Natural killer cell (primary cell): ENCODE results near the gene PNKP. TPM values are rescaled to one million over a fixed set of nuclear protein-coding genes. Genes with fewer than 3 reads are reported as not detected.

ENCODE experiments used
- ATAC-seq, 3 donors: fragments of 150-1000 bp in 2 of 3; fragments of 200-7000 bp in 1 of 3; cut with Tn5 transposase; 1 replicate in 1 of 3; 2 replicates in 2 of 3; pipeline ENCODE4 v1.10.0; 2021; ENCODE audit warnings: mild to moderate bottlenecking in 2 of 3, moderate library complexity in 2 of 3
- DNase-seq, 2 donors: peaks; one replicate each; pipeline versions ENCODE4 v3.0.0 to v3.0.0-alpha.2; 2013 to 2021; ENCODE audit warnings: mixed read lengths in 1 of 2
- H3K27ac ChIP-seq: one replicate; pipeline ENCODE4 v1.5.1; 2013; ENCODE audit warnings: mild to moderate bottlenecking, low read length
- H3K27me3 ChIP-seq: one replicate; pipeline ENCODE4 v1.6.1; 2013; ENCODE audit warnings: low read length; ENCODE audit not compliant: control insufficient read depth, insufficient read depth
- H3K36me3 ChIP-seq: one replicate; pipeline ENCODE4 v1.6.1; 2013; ENCODE audit warnings: low read length; ENCODE audit not compliant: control insufficient read depth, insufficient read depth
- H3K4me1 ChIP-seq: one replicate; pipeline ENCODE4 v1.6.1; 2013; ENCODE audit warnings: low read length; ENCODE audit not compliant: control insufficient read depth, insufficient read depth
- H3K4me3 ChIP-seq: one replicate; pipeline ENCODE4 v1.5.1; 2013; ENCODE audit warnings: low read length
- H3K9me3 ChIP-seq: one replicate; pipeline ENCODE4 v1.6.1; 2013; ENCODE audit warnings: low read length; ENCODE audit not compliant: control insufficient read depth, insufficient read depth
- H3K27ac Mint-ChIP-seq, 2 donors: one replicate each; pipeline ENCODE4 v1.8.0; 2022; ENCODE audit warnings: mild to moderate bottlenecking in 2 of 2, mixed read lengths in 2 of 2, moderate library complexity in 1 of 2
- H3K27me3 Mint-ChIP-seq, 2 donors: one replicate each; pipeline ENCODE4 v1.8.0; 2022; ENCODE audit warnings: low read depth in 2 of 2, mixed read lengths in 2 of 2
- H3K36me3 Mint-ChIP-seq: one replicate; pipeline ENCODE4 v1.8.0; 2022; ENCODE audit warnings: mixed read lengths
- H3K4me1 Mint-ChIP-seq, 2 donors: one replicate each; pipeline ENCODE4 v1.8.0; 2022; ENCODE audit warnings: mixed read lengths in 2 of 2
- H3K4me3 Mint-ChIP-seq: one replicate; pipeline ENCODE4 v1.8.0; 2022; ENCODE audit warnings: mild to moderate bottlenecking, moderate library complexity, mixed read lengths
- H3K9me3 Mint-ChIP-seq, 2 donors: one replicate each; pipeline ENCODE4 v1.8.0; 2022; ENCODE audit warnings: mixed read lengths in 2 of 2
- CTCF ChIP-seq: fragments of 200-600 bp; IDR thresholded peaks from one replicate; pipeline ENCODE4 v1.8.0; 2022; ENCODE audit warnings: antibody characterized with exemption
- WGBS: methylation state at CpG from one replicate; pipeline ENCODE4 v1.1.7; 2013; ENCODE audit warnings: missing lambda C conversion rate; ENCODE audit not compliant: insufficient coverage; 5-methylcytosine and 5-hydroxymethylcytosine counted together
- intact Hi-C: fragments of 100-400 bp; cut with micrococcal nuclease; formaldehyde crosslinking; loops from one replicate; pipeline ENCODE4 v1.14.2; 2022
- total RNA-seq, 4 donors: library from RNA; stranded (reverse); fragments of 120-200 nt in 1 of 4; gene quantifications; one replicate each; pipeline versions ENCODE4 v1.2.3 to v1.2.4, GENCODE V29; 2013 to 2022

The PNKP gene
- total RNA-seq, 3 donors from 2014 or later (not counting 1 experiment from before 2014, with no cell fraction given), result 228 to 253 (median 243) TPM

- H3K27me3 Mint-ChIP-seq, result no peaks in the 10 kb centered on the region
- H3K36me3 Mint-ChIP-seq, result no peaks in the 10 kb centered on the region
- Histone ChIP-seq H3K4me1 (peaks cover 13% of the 10 kb centered on the region), H3K9me3 (no peaks in the 10 kb centered on the region), H3K27ac (no peak overlapping the region), H3K36me3 (peaks cover 8% of the 10 kb centered on the region), H3K4me3 (no peak overlapping the region), H3K27me3 (no peaks in the 10 kb centered on the region)
- H3K4me3 Mint-ChIP-seq, result no peak overlapping the region
- WGBS, result 93% methylated on average over 23 of the region's 23 CpGs
- H3K27ac Mint-ChIP-seq, result no peak overlapping the region
- TF ChIP-seq CTCF, result no peak
- DNase-seq (no peak), ATAC-seq (no peak)
- no peaks in the 10 kb centered on the region for H3K9me3 Mint-ChIP-seq
- intact Hi-C loops, result no loop called here
- peaks cover 0 to 8% of the 10 kb centered on the region in 2 donors for H3K4me1 Mint-ChIP-seq
Observed at GRCh38 chr19:49889038-49889686, 21.8 kb upstream of the PNKP start.

- Mint-ChIP-seq H3K9me3 (no peaks in the 10 kb centered on the region), H3K4me1 (peaks cover 0 to 8% of the 10 kb centered on the region in 2 donors), H3K4me3 (no peak overlapping the region), H3K36me3 (no peaks in the 10 kb centered on the region), H3K27ac (no peak overlapping the region), H3K27me3 (no peaks in the 10 kb centered on the region)
- no peak overlapping the region for H3K27ac ChIP-seq
- ATAC-seq, result no peak
- H3K27me3 ChIP-seq, result no peaks in the 10 kb centered on the region
- intact Hi-C loops, result no loop called here
- no peak for TF ChIP-seq CTCF
- peaks cover 15% of the 10 kb centered on the region for H3K36me3 ChIP-seq
- H3K9me3 ChIP-seq, result no peaks in the 10 kb centered on the region
- H3K4me1 ChIP-seq, result peaks cover 13% of the 10 kb centered on the region
- 88% methylated on average over 18 of the region's 18 CpGs for WGBS
- H3K4me3 ChIP-seq, result no peak overlapping the region
- DNase-seq, result no peak
Observed at GRCh38 chr19:49888510-49888824, 21.1 kb upstream of the PNKP start.

GRCh38 chr19:49887665-49888509 lies 20.5 kb upstream of the PNKP start:
- Histone ChIP-seq H3K9me3 (no peaks in the 10 kb centered on the region), H3K27ac (no peak overlapping the region), H3K4me1 (peaks cover 13% of the 10 kb centered on the region), H3K4me3 (no peak overlapping the region), H3K27me3 (no peaks in the 10 kb centered on the region), H3K36me3 (peaks cover 21% of the 10 kb centered on the region)
- WGBS, result 90% methylated on average over 50 of the region's 54 CpGs
- intact Hi-C loops, result no loop called here
- H3K36me3 Mint-ChIP-seq, result no peaks in the 10 kb centered on the region
- no peak overlapping the region for H3K27ac Mint-ChIP-seq
- peaks cover 0 to 8% of the 10 kb centered on the region in 2 donors for H3K4me1 Mint-ChIP-seq
- H3K4me3 Mint-ChIP-seq, result no peak overlapping the region
- no peaks in the 10 kb centered on the region for H3K9me3 Mint-ChIP-seq
- DNase-seq (no peak), ATAC-seq (no peak)
- H3K27me3 Mint-ChIP-seq, result no peaks in the 10 kb centered on the region
- TF ChIP-seq CTCF, result no peak
